Measurements from ENCODE around the gene LPIN1.
A peak's percentile ranks its signal among the peaks of the same experiment; 100 is the strongest.

The LPIN1 gene

DNA sequence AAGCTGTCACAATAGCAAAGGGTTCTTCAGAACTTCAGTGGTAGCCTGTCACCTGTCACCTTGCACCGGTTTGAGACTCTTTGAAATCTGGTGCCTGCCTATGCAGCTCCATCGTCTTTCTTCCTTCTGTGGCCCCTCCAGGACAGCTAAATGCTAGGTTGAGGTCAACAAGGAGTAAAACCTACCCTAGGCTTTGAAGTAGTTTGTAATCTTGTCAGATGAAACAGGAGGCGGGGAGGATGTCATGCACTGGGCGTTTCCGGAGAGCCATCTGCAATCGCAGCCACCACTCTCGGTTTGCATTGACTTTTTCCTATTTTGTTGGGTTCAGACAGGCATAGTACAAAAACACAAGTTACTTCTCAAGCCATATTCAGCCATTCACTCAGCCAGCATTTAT lies 116.7 kb downstream of the LPIN1 start:
- TF ChIP-seq, protein P1, sequence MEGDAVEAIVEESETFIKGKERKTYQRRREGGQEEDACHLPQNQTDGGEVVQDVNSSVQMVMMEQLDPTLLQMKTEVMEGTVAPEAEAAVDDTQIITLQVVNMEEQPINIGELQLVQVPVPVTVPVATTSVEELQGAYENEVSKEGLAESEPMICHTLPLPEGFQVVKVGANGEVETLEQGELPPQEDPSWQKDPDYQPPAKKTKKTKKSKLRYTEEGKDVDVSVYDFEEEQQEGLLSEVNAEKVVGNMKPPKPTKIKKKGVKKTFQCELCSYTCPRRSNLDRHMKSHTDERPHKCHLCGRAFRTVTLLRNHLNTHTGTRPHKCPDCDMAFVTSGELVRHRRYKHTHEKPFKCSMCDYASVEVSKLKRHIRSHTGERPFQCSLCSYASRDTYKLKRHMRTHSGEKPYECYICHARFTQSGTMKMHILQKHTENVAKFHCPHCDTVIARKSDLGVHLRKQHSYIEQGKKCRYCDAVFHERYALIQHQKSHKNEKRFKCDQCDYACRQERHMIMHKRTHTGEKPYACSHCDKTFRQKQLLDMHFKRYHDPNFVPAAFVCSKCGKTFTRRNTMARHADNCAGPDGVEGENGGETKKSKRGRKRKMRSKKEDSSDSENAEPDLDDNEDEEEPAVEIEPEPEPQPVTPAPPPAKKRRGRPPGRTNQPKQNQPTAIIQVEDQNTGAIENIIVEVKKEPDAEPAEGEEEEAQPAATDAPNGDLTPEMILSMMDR (IDR thresholded peaks at IDR 0.05; ENCODE audit: low read depth, low read length) = no peak

DNA sequence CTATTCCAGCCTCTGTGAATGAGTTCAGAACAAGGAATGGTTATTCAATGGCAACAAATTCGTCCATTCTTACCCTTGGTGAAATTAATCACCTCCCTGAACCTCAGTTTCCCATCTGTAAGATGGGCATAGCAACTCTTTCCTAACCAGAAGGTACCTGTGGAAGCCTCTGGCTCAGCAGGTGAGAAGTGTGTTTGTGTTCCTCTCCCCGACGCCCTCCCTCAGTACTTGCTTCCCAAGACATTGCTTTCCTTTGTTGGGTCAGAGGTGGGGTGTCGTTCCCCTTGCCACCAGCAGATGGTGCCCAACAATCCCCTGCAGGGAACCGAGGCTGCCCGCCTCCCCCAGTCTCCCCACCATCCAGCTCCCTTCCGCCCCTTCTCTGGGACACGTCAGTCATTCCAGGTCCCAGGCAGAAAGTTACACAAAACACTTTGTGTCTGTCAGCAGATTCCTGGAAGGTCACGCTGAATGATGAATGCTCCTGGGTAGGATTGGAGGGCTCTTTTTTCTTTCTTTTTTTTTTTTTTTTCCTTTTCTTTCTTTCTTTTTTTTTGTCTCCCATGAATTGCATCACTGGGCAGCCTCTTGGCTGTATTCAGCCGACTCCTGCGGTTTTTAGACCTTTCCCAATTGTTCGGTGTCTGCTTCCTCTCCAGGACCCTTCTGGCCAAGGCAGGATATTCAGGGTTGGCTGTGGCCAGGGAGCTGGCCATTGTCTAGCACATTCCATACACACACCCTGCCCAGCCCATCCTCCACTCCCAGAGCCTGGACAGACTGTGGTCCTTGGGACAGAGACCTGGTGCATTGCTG lies 117.3 kb downstream of the LPIN1 start:
- H3K9me3 ChIP-seq (ENCODE audit: severe bottlenecking) = peaks cover 8% of the 10 kb centered on the region
- no peak overlapping the region for H3K27ac ChIP-seq
- H3K36me3 ChIP-seq = no peaks in the 10 kb centered on the region
- DNase-seq = peak; percentile 88
- H3K27me3 ChIP-seq (ENCODE audit: insufficient read depth, low read depth, severe bottlenecking) = no peaks in the 10 kb centered on the region
- no peak overlapping the region for H3K4me3 ChIP-seq (ENCODE audit: low read depth, low read length)
- TF ChIP-seq, protein P1 (IDR thresholded peaks at IDR 0.05; ENCODE audit: low read depth, low read length) = peak; percentile 98

More for the DNA sequence above, 116.7 kb downstream of the LPIN1 start:
- peaks cover 14% of the 10 kb centered on the region for H3K9me3 ChIP-seq (ENCODE audit: severe bottlenecking)
- no peak overlapping the region for H3K4me3 ChIP-seq (ENCODE audit: low read depth, low read length)
- DNase-seq = no peak
- H3K27ac ChIP-seq = no peak overlapping the region
- no peaks in the 10 kb centered on the region for H3K36me3 ChIP-seq
- H3K27me3 ChIP-seq (ENCODE audit: insufficient read depth, low read depth, severe bottlenecking) = no peaks in the 10 kb centered on the region

DNA sequence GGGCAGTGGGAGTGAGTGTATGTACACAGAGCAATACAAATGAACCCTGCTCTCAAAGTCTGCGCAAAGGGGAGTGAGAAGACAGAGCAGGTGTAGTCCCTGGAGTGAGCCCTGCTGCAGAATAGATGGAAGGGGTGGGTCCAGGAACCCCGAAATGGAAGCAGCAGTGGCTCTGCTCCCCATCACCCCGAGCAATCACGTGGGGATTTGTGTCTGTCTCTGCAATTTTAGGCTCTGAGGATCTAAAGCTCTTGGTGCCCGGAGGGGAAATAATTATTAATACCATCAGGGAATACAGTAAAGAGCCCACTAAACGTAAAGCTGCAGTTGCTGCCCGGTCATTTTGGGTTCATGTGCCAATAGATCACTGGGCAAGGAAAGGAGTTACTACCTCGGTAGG lies 118.3 kb downstream of the LPIN1 start:
- H3K27ac ChIP-seq = no peak overlapping the region
- TF ChIP-seq, protein P1 (IDR thresholded peaks at IDR 0.05; ENCODE audit: low read depth, low read length) = no peak
- DNase-seq = no peak
- H3K9me3 ChIP-seq (ENCODE audit: severe bottlenecking) = peaks cover 4% of the 10 kb centered on the region
- H3K4me3 ChIP-seq (ENCODE audit: low read depth, low read length) = no peak overlapping the region
- no peaks in the 10 kb centered on the region for H3K27me3 ChIP-seq (ENCODE audit: insufficient read depth, low read depth, severe bottlenecking)
- no peaks in the 10 kb centered on the region for H3K36me3 ChIP-seq

- TF ChIP-seq, protein P1 (IDR thresholded peaks at IDR 0.05; ENCODE audit: low read depth, low read length) = no peak
- DNase-seq = no peak
- Histone ChIP-seq H3K36me3 (no peaks in the 10 kb centered on the region), H3K9me3 (ENCODE audit: severe bottlenecking) (peaks cover under 1% of the 10 kb centered on the region), H3K4me3 (ENCODE audit: low read depth, low read length) (no peak overlapping the region), H3K27me3 (ENCODE audit: insufficient read depth, low read depth, severe bottlenecking) (no peaks in the 10 kb centered on the region), H3K27ac (no peak overlapping the region)
Observed at GRCh38 chr2:11865378-11865777, 118.9 kb downstream of the LPIN1 start.

GRCh38 chr2:11865805-11866204 lies 119.4 kb downstream of the LPIN1 start:
- Histone ChIP-seq H3K9me3 (ENCODE audit: severe bottlenecking) (no peaks in the 10 kb centered on the region), H3K27me3 (ENCODE audit: insufficient read depth, low read depth, severe bottlenecking) (no peaks in the 10 kb centered on the region), H3K27ac (no peak overlapping the region), H3K36me3 (no peaks in the 10 kb centered on the region), H3K4me3 (ENCODE audit: low read depth, low read length) (no peak overlapping the region)
- TF ChIP-seq, protein P1 (IDR thresholded peaks at IDR 0.05; ENCODE audit: low read depth, low read length) = no peak
- no peak for DNase-seq
